Epithelial cell of proximal tubule (primary cell): ENCODE data around the gene GATA1. TPM values are rescaled to one million over a fixed set of nuclear protein-coding genes. Genes with fewer than 3 reads are reported as not detected.

ENCODE experiments used
- DNase-seq: peaks from one replicate; pipeline ENCODE4 v3.0.0-alpha.2; 2011; ENCODE audit warnings: low read depth
- H3K4me3 ChIP-seq: 2 replicates; pipeline ENCODE4 v1.5.1; 2011; ENCODE audit warnings: low read depth, mild to moderate bottlenecking, low read length
- CTCF ChIP-seq: conservative IDR thresholded peaks from 2 replicates; pipeline ENCODE4 v1.5.1; 2012; ENCODE audit warnings: low read depth, mild to moderate bottlenecking, low read length
- total RNA-seq: library from RNA; depleted of rRNA; stranded (reverse); fragments of >200 nt; gene quantifications from 2 replicates; pipeline ENCODE4 v1.2.3, GENCODE V29; 2015

GATA1 gene
- not detected in 2 replicates for total RNA-seq

GRCh38 chrX:48786341-48786800 lies at the start of gene GATA1:
TSS of gene GATA1 (plus strand) at chrX:48786590. CDS start at chrX:48791110, 4,520 bp downstream.
- TF ChIP-seq CTCF, result no peak
- H3K4me3 ChIP-seq, result no peak within 1 kb of the TSS
- no peak for DNase-seq

GRCh38 chrX:48736878-48737212 lies 49.5 kb upstream of the GATA1 start:
- no peak for DNase-seq
- peak overlapping the region; percentile 71 for H3K4me3 ChIP-seq
- no peak for TF ChIP-seq CTCF

- peak overlapping the region; percentile 71 for H3K4me3 ChIP-seq
- TF ChIP-seq CTCF, result no peak
- peak; percentile 85 for DNase-seq
These were observed 49.0 kb upstream of the GATA1 start for GRCh38 chrX:48737213-48737938.

GRCh38 chrX:48737940-48738339 lies 48.5 kb upstream of the GATA1 start:
- no peak for TF ChIP-seq CTCF

GRCh38 chrX:48741834-48742233 lies 44.6 kb upstream of the GATA1 start:
- no peak for TF ChIP-seq CTCF
- H3K4me3 ChIP-seq, result no peak overlapping the region
- no peak for DNase-seq

More at GRCh38 chrX:48737940-48738339, 48.5 kb upstream of the GATA1 start:
- peak overlapping the region; percentile 71 for H3K4me3 ChIP-seq
- DNase-seq, result no peak

- H3K4me3 ChIP-seq, result no peak overlapping the region
- no peak for DNase-seq
- TF ChIP-seq CTCF, result no peak
These were observed 41.2 kb upstream of the GATA1 start for GRCh38 chrX:48745222-48745621.
